ENCODE measurements around the gene KDM4C.

KDM4C gene

GRCh38 chr9:7097040-7097715 lies 339.4 kb downstream of the KDM4C start:
- no peak for DNase-seq (ENCODE audit: low read depth)
- no peak overlapping the region for H3K4me3 ChIP-seq (ENCODE audit: control insufficient read depth, low read depth, low read length)
- no peak for TF ChIP-seq CTCF (conservative IDR thresholded peaks at IDR 0.05; ENCODE audit: control insufficient read depth, insufficient read depth, low read depth, low read length)

GRCh38 chr9:7097785-7098752 lies 340.3 kb downstream of the KDM4C start:
- DNase-seq (ENCODE audit: low read depth), result peak; percentile 51
- TF ChIP-seq CTCF (conservative IDR thresholded peaks at IDR 0.05; ENCODE audit: control insufficient read depth, insufficient read depth, low read depth, low read length), result no peak
- no peak overlapping the region for H3K4me3 ChIP-seq (ENCODE audit: control insufficient read depth, low read depth, low read length)

GRCh38 chr9:7103367-7103766 lies 345.6 kb downstream of the KDM4C start:
- no peak for DNase-seq (ENCODE audit: low read depth)
- H3K4me3 ChIP-seq (ENCODE audit: control insufficient read depth, low read depth, low read length), result no peak overlapping the region
- TF ChIP-seq CTCF (conservative IDR thresholded peaks at IDR 0.05; ENCODE audit: control insufficient read depth, insufficient read depth, low read depth, low read length), result no peak

- TF ChIP-seq CTCF (conservative IDR thresholded peaks at IDR 0.05; ENCODE audit: control insufficient read depth, insufficient read depth, low read depth, low read length), result no peak
Observed at GRCh38 chr9:7103771-7104170, 346.0 kb downstream of the KDM4C start.

GRCh38 chr9:7104625-7105024 lies 346.9 kb downstream of the KDM4C start:
- no peak for TF ChIP-seq CTCF (conservative IDR thresholded peaks at IDR 0.05; ENCODE audit: control insufficient read depth, insufficient read depth, low read depth, low read length)
- no peak for DNase-seq (ENCODE audit: low read depth)
- no peak overlapping the region for H3K4me3 ChIP-seq (ENCODE audit: control insufficient read depth, low read depth, low read length)

More at GRCh38 chr9:7103771-7104170, 346.0 kb downstream of the KDM4C start:
- peak; percentile 30 for DNase-seq (ENCODE audit: low read depth)
- no peak overlapping the region for H3K4me3 ChIP-seq (ENCODE audit: control insufficient read depth, low read depth, low read length)

GRCh38 chr9:7105095-7105494 lies 347.3 kb downstream of the KDM4C start:
- TF ChIP-seq CTCF (conservative IDR thresholded peaks at IDR 0.05; ENCODE audit: control insufficient read depth, insufficient read depth, low read depth, low read length), result no peak
- no peak overlapping the region for H3K4me3 ChIP-seq (ENCODE audit: control insufficient read depth, low read depth, low read length)
- DNase-seq (ENCODE audit: low read depth), result no peak

Data from fibroblast of mammary gland (primary cell).